GM12864 (cell line): Measurements from ENCODE around the gene ACSL1.

Source experiments
- DNase-seq: peaks from one replicate; pipeline ENCODE4 v3.0.0-alpha.2; 2011; ENCODE audit warnings: low read depth
- H3K4me3 ChIP-seq: 2 replicates; pipeline ENCODE4 v1.5.1; 2011; ENCODE audit warnings: mild to moderate bottlenecking, low read depth, low read length, control low read depth
- TF ChIP-seq, protein P1 (sequence below): IDR thresholded peaks from 2 replicates; pipeline ENCODE4 v1.5.1; 2011; ENCODE audit warnings: low read depth, mild to moderate bottlenecking, moderate library complexity, low read length, control low read depth, inconsistent platforms; ENCODE audit errors: missing control alignments

ACSL1 gene

DNA sequence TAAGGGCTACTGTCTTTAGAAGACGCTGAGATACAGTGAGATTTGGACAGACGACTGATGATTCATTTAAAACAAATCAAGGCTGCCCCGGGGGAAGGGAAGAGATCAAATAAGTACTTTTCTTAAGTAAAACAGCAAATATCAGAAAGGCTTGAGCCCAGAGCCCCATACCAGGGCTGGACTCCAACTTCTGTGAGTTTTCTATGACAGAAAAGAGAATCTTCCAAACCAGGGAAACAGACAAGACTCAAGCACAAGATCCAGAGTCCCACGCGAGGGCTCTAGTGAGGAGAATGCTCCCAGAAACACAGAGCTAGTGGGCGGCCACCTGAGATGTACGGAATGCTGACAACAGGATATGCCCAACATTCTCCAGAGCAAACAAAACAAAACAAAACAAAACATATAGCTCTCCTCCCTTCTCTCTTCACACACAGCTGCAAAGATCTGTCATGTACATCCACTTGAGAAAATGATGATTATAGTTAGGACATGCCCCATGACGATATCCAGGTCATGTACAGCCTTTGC is 13.1 kb downstream of the ACSL1 start:
- H3K4me3 ChIP-seq, result no peak overlapping the region
- no peak for DNase-seq
- TF ChIP-seq, protein P1, sequence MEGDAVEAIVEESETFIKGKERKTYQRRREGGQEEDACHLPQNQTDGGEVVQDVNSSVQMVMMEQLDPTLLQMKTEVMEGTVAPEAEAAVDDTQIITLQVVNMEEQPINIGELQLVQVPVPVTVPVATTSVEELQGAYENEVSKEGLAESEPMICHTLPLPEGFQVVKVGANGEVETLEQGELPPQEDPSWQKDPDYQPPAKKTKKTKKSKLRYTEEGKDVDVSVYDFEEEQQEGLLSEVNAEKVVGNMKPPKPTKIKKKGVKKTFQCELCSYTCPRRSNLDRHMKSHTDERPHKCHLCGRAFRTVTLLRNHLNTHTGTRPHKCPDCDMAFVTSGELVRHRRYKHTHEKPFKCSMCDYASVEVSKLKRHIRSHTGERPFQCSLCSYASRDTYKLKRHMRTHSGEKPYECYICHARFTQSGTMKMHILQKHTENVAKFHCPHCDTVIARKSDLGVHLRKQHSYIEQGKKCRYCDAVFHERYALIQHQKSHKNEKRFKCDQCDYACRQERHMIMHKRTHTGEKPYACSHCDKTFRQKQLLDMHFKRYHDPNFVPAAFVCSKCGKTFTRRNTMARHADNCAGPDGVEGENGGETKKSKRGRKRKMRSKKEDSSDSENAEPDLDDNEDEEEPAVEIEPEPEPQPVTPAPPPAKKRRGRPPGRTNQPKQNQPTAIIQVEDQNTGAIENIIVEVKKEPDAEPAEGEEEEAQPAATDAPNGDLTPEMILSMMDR, result no peak

DNA sequence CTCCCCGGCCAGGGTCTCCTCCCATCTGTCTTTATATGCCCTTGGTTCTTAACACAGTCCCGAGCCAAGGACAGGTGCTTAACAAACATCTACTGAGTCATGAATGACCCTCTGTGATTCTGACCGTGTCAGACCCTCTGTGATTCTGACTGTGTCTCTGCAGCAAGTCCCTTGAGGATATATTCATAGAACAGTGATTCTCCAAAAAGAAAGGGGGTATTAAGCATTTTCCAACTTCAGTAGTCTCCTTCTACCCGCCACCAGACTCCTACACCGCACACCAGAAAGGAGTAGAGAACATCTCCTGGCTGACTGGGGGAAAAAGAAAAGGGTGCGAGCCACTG is 13.6 kb downstream of the ACSL1 start:
- TF ChIP-seq, protein P1, result no peak
- H3K4me3 ChIP-seq, result no peak overlapping the region
- no peak for DNase-seq

DNA sequence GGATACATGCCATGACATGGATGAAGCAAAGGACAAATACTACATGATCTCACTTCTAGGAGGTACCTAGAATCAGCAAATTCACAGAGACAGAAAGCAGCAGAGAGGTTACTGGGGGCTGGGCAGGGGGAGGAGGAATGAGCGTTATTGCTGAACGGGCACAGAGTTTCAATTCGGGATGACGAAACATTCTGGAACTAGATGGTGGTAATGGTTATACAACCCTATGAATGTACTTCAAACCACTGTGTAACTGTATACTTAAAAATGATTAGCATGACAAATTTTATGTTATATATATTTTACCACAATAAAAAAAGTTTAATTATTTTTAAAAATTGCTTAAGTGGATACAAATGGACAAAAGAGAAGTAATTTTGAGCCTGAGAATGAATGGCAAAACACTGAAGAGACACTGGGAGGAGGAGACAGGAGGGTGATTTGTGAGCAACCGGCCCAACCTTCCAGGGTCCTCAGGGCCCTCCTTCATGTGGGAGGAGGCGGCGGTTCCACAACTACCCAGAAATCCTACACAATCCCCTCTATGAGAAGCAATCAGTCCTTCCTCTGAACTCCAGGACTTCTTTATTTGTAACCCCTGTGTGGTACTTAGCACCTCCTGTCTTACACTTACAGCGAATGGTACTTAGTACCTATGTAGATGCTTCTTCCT is 14.1 kb downstream of the ACSL1 start:
- no peak for DNase-seq
- no peak overlapping the region for H3K4me3 ChIP-seq
- TF ChIP-seq, protein P1, result no peak

DNA sequence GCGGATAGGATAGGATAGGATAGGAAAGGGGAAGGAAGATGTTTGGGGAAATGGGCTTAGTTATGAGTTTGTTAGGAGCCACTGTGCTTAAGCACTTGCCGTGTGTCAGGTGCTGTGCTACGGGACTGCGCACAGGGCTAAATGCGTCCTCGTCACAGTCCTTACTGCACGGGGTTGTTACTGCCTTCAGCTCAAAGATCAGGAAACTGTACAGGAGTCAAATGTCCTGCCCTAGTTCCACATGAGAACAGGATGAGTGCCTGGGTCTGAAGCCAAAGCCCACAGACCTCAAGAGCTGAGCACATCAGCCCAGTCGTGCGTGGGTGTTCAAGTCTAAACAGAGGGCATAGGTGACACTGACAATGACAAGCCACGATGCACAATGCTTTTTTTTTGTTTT is 15.0 kb downstream of the ACSL1 start:
- TF ChIP-seq, protein P1, result no peak
- no peak for DNase-seq
- no peak overlapping the region for H3K4me3 ChIP-seq

DNA sequence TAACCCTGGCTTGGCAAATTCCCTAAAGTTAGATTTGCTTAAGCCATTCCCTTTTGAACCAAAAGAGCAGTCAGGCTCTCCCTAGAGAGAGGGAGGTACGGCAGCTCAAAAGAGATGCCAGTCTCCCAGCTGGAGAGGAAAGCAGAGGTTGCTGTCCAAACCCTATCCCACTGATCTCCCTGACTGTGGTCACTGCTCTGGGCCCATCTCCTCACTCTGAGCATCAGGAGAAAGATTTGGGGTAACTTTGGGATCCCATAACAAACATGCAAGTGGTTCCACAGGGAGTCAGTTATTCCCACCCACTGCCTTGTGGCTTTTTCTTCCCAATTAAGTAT is 17.1 kb downstream of the ACSL1 start:
- no peak for DNase-seq
- TF ChIP-seq, protein P1, result no peak
- H3K4me3 ChIP-seq, result no peak overlapping the region

DNA sequence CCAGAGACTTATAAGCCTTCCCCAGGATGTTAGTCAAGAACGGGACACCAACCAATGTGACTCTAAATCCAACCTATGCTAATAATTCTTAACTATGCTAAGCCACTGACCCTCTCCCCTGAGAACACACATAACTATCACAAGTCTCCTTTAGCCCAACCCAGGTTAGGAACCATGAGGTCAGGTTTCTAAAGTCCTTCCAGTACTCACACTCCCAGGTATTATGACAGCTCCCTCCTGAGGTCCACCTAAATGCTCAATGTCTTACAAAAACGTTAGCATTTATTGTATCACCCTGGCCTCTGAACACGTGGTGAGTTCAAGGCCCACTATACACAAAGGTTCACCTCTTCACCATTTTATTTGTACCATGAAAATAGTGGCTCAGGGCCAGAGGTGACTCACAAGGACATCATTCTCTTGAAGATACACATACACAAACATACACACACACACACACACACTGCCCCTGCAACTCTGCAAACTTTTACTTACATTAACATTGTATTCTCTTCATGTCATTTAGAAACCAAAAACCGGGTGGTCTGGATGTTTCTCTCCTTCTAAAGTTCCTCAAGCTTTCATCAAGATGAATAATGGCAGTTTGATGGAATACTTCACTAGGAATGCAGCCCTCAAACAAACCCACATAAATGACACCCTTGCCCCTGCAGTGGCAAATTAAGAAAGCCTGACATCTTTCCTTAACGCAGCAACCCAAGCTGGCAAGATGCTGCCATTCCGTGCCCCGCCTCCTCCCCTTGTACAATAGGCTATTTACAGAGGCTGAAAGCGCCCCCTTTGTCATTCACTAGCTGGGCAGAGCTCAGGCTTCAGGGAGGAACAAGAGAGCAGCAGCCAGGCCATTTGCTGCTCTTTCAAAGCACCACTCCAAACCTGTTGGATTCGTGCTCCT is 17.7 kb downstream of the ACSL1 start:
- DNase-seq, result no peak
- TF ChIP-seq, protein P1, result no peak
- no peak overlapping the region for H3K4me3 ChIP-seq

DNA sequence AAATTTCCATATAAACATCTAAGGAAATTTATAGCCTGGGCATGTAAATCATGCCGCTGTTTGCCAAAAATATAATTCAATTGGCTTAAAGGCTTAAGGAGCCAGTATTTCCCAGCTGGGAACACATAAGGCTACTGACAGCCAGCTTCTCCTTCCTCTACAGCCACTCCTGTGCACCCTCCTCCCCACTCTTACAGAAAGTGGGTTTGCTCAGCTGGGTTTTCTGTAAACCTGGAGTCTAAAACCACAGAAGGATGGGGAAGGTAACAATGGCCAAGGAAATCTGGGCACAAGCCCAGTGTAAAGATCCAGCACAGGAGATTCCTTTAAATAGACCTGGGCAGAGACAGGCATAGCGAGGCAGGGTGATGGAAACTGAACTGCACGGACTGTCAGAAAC is 18.5 kb downstream of the ACSL1 start:
- DNase-seq, result no peak
- TF ChIP-seq, protein P1, result no peak
- H3K4me3 ChIP-seq, result no peak overlapping the region
